OCI-M1 (cell line): ENCODE results near the gene TMC1.
A peak's percentile ranks its signal among the peaks of the same experiment; 100 is the strongest.

ENCODE experiments used
- DNase-seq: peaks from one replicate; lab custom pipeline; 2025; lab: John Stamatoyannopoulos, UW

TMC1 gene

DNA sequence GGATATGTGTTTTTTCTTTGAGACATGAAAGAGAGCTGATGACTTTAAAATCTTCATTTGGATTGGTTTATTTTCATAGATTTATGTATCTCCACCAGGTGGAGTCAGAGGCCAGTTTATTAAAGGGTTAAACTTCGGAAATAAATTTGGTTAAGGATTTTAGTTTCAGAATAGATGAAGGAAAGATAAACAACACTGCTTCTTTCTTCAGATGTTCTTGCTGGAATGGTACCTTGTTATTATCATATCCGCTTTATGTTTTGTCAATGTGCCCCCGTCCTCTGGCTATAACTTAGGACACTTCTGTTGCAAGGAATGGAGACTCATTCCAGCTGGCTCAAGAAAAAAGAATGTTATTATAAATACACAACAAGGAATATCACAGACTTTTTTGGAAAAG, 350.3 kb downstream of the TMC1 start:
- peak; percentile 72 for DNase-seq

DNA sequence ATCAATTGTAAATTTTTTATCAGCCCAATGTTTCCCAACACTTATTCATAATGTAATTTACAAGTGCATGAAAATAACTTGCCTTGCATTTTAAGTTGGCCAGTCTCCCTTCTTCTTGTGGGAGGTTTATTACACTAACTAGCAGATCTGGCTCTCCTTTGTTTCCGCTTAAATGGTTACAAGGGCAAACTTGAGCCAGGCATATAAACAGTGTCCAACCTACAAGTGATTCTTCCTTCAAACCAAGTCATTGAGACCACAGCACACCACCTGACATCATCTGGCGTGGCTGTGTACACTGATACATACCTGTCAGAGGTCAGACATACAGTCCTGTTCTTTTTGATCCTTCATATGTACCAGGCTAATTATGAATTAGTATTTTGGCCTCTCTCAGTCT, 351.3 kb downstream of the TMC1 start:
- no peak for DNase-seq

DNA sequence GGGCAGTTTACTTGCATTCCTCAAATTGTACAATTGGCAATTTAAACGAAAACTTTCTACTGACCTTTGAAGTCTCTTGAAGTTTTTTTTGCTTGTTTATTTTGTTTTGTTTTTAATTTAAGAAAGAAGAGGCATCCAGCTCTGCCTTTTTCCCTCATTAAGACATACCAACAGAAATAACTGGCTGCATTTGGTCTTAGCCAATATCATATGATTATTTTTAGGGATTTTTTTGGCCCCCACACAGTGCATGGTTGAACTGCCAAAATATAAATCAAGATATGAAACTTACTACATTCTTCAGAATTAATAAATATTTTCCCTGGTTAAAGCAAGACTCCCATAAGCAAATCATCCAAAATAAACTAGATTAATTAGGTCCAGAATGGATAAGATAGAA, 352.0 kb downstream of the TMC1 start:
- DNase-seq: no peak

DNA sequence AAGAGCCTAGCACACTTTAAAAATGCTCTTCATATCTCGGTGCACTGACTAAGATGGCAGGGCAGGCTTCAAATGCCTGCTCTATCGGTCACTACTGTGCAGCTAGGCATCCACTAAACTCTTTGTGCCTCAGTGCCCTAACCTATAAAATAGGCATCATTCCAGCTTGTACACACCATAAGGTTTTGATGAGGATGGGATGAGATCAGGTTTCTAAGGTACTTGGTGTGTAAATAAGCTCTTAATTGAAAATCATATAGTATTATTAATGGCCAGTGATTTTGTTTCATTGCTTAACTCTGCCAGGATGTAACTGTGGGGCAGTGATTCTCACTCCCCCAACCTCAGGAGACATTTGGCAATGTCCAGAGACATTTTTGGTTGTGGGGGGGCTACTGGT, 352.9 kb downstream of the TMC1 start:
- no peak for DNase-seq

DNA sequence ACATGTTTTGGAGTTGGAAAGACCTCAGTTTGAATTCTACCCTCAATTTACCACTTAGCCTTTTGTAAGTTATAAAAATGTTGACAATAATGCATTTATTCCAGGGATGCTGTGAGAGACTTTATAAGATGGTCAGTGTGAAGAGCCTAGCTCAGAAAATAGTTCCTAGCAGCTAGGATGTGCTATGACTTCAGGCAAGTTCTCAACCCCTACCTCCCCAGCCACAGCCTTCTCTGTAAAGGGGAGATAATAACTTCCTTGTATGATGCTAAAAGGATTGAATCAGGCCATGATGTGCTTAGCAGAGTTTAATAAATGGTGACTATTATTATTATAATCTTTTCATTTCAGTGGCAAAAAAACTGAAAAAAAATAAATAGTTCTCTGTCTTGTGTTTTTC, 353.8 kb downstream of the TMC1 start:
- peak; percentile 10 for DNase-seq

DNA sequence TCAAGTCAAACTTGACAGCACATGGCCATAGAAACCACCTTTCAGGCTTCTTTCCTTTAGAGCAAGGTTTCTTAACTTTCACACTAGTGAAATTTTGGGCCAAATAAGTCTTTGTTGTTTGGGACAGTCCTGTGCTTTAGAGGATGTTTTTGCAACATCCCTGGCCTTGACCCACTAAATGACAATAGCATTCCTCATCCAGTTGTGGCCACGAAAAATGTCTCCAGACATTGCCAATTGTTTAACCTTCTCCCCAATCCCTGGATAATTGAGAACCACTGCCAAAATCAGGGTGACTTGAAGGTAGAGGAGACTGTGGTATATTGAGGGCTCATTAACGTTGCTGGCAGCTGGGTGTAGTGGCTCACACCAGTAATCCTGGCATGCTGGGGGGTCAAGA, 359.4 kb downstream of the TMC1 start:
- no peak for DNase-seq

DNA sequence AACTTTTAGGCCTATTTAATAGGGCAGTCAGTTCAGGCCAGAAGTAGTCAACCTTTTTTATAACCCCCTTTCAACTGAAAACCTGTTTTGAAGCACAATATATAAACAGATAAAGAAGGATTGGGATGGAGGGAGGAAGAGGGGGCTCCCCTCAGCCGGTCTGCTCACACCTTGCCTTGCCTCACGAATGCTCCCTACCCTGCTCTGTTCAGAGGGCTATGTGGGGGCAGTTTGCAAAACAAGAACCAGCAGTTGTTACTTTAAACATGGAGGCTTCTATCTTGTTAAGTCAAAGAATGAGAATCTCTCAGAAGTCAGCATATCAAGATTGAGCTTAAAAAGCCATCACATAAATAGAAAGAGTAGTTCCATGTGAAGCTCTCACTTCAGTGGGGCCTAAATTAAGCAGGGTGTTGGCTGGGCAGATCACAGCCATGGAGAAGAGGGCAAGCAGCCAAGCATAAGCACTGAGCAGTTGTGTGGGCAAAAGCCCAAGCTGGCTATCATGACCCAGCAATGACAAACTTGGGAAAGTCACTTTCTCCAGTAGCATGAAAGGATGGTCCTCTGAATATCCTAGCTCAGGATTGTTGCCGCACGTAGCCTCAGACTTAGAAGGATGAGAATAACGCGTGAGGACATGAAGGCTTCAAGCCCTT, 360.8 kb downstream of the TMC1 start:
- DNase-seq: no peak

DNA sequence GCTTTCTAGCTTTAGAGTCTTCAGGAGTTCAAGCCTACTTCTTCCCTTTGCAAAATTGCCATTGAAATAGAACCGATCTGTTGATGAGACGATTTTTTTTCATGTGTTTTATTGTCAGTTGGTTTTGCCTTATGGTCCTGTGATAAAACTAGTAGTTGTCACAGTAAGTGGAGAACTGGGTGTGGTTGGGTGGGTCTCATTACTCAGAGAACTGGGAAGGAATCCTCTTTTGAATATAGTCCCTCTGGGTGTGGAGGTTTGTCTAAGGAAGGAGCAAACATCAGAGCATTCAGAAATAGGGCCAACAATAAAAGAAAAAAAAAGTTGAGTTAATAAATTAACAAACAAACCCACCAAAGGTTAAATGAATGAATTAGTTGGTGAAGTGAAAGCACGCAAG, 362.5 kb downstream of the TMC1 start:
- DNase-seq: no peak

DNA sequence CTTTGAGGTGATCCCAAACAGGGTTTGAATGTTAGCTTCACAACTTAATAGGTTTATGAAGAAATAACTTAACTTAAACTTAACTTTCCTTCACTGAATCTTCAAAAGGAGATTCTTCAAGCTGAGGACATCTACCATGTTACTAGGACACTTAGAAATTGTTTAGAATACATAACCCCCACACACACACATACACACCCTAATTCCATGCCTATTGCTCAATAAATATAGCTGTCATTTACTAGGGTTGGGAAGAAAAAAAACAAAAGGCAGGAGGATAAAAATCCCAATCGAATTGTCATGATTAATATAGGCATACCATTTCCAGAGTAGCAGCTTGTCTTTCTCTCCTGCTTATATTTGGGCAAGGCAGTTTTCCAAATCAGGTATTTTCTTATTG, 363.1 kb downstream of the TMC1 start:
- no peak for DNase-seq
